T1000 (cell line): ENCODE measurements around the gene PPDPF.

Experiments
- DNase-seq: peaks from one replicate; lab custom pipeline; 2025; ENCODE audit warnings: mixed read lengths; lab: John Stamatoyannopoulos, UW

The PPDPF gene

GRCh38 chr20:63538204-63539091 is 17.9 kb downstream of the PPDPF start:
- no peak for DNase-seq

- DNase-seq, result no peak
Measured at GRCh38 chr20:63539092-63539430, 18.5 kb downstream of the PPDPF start.

- DNase-seq, result no peak
Measured at GRCh38 chr20:63539441-63540370, 19.1 kb downstream of the PPDPF start.

GRCh38 chr20:63540417-63541186 is 20.0 kb downstream of the PPDPF start:
- peak; percentile 11 for DNase-seq

- no peak for DNase-seq
Measured at GRCh38 chr20:63541371-63541770, 20.8 kb downstream of the PPDPF start.

- no peak for DNase-seq
Measured at GRCh38 chr20:63542031-63542559, 21.5 kb downstream of the PPDPF start.

- no peak for DNase-seq
Measured at GRCh38 chr20:63542696-63543095, 22.1 kb downstream of the PPDPF start.

GRCh38 chr20:63543131-63543530 is 22.6 kb downstream of the PPDPF start:
- no peak for DNase-seq

- no peak for DNase-seq
Measured at GRCh38 chr20:63543733-63544132, 23.2 kb downstream of the PPDPF start.

- DNase-seq, result no peak
Measured at GRCh38 chr20:63544241-63544957, 23.8 kb downstream of the PPDPF start.

GRCh38 chr20:63544958-63545516 is 24.5 kb downstream of the PPDPF start:
- no peak for DNase-seq

GRCh38 chr20:63545814-63546213 is 25.2 kb downstream of the PPDPF start:
- DNase-seq, result no peak

- no peak for DNase-seq
Measured at GRCh38 chr20:63546256-63546955, 25.8 kb downstream of the PPDPF start.

- DNase-seq, result no peak
Measured at GRCh38 chr20:63546956-63547724, 26.6 kb downstream of the PPDPF start.

GRCh38 chr20:63547725-63548480 is 27.3 kb downstream of the PPDPF start, which contains the start of gene SRMS:
Gene SRMS, minus strand, starts transcription at chr20:63547749. Its CDS starts 286 bp downstream, at chr20:63547463.
- no peak for DNase-seq

GRCh38 chr20:63548542-63548941 is 28.0 kb downstream of the PPDPF start:
- DNase-seq, result no peak

GRCh38 chr20:63549019-63549418 is 28.5 kb downstream of the PPDPF start:
- DNase-seq, result no peak

GRCh38 chr20:63549679-63550282 is 29.2 kb downstream of the PPDPF start:
- no peak for DNase-seq
